NCI-H524 (cell line): ENCODE data around the gene LMTK2.

Experiments used
- DNase-seq, 2 experiments: peaks; one replicate each; lab custom pipeline; 2025; lab: John Stamatoyannopoulos, UW

The LMTK2 gene

GRCh38 chr7:98106647-98107312 lies at the start of gene LMTK2:
Gene LMTK2 (plus strand): TSS chr7:98106862. CDS start chr7:98107178, 316 bp downstream.
- DNase-seq: peak; percentile 71 to 86

DNA sequence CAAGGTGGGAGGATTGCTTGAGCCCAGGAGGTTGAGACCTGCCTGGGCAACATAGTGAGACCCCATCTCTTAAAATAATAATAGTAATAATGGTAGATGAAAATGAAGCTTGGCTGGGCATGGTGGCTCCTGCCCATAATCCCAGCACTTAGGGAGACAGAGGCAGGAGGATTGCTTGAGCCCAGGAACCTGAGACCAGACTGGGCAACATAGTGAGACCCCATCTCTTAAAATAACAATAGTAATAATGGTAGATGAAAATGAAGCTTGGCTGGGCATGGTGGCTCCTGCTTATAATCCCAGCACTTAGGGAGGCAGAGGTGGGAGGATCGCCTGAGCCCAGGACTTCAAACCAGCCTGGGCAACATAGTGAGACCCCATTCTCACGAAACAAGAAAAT lies 49.5 kb upstream of the LMTK2 start:
- DNase-seq: no peak

DNA sequence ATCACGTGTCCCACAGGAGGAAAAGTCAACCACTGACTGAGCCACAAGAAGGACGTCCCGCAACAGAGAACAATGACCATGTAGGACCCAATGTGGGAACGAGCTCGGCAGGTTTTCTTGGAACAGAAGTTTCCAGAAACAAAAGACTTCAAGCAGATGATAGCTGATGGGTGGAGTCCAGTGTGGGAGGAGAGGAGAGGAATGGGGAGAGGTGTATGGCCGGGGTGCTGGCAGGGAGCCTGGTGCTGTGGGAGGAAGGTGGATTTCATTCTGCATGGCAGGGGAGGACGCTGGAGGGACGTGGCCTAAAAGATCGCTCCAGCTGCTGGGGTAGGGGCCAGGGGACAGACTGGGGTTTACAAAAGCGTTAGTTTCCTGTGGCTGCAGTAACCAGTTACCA lies 48.5 kb upstream of the LMTK2 start:
- no peak for DNase-seq

GRCh38 chr7:98064233-98064632 lies 42.4 kb upstream of the LMTK2 start:
- DNase-seq: no peak

GRCh38 chr7:98066208-98066607 lies 40.5 kb upstream of the LMTK2 start:
- DNase-seq: no peak

DNA sequence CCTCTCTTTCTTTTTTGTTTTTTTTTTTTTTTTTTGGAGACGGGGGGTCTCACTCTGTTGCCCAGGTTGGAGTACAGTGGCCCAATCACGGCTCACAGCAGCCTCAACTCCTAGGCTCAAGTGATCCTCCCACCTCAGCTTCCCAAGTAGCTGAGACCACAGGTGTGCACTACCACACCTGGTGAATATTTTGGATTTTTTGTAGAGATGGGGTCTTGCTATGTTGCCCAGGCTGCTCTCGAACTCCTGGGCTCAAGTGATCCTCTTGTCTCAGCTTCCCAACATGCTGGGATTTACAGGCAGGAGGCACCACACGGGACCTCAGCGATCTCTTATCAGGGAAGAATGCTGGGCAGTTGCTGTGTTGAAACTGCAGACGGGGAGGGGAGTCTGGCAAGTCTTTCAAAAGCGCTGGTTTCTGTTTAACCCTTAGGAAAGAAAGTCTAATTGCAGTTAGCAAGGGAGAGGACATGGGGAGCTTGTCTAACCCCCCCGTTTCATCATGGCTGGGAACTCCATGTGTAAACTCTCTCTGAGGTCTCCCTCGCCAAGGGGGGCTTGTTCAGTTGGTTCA lies 39.6 kb upstream of the LMTK2 start:
- DNase-seq: no peak

DNA sequence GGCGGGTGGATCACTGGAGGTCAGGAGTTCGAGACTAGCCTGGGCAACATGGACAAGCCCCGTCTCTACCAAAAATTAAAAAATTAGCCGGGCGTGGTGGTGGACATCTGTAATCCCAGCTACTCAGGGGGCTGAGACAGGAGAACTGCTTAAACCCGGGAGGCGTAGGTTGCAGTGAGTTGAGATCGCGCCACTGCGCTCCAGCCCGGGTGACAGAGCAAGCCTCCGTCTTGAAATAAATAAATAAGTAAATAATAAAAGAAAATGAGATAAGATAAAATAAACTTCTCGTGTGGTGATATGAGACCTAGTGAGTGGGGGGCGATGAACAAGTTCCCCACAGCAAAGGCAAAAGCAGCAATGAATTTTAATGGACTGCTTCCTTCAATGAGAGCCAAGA lies 33.6 kb upstream of the LMTK2 start:
- no peak for DNase-seq

DNA sequence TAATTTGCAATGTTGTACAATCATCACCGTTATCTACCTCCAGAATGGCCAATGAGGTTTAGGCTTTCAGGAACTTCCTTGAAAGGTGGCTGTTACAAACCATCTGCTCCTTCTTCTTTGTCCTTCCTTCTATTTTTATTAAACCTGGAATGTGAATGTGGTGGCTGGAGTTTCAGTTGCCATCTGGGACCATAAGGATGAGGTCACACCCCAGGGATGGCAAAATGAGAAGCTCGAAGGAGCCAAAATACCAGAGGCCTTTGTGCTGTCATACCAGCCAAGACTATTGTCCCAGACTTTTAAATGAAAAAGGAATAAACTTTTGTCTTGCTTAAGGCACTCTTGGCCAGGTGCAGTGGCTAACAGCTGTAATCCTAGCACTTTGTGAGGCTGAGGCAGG lies 30.9 kb upstream of the LMTK2 start:
- no peak for DNase-seq

DNA sequence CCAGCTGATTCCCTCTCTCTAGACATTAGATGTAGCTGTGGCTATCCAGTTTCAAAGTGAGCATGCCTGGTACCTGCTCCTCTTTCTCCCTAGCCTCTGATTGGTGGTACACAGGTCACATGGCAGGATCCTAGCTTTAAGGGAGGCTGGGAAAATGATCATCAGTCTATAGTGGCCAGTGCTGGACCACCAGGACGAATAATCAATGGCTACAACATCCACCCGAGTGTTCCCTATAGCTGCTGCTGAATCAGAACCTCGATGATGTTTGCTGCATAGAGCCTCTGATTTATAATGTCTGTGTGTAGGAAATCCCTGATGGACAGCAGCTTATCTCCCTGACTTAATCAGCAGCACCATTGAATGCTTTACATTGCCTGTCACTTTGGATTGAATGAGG lies 28.9 kb upstream of the LMTK2 start:
- no peak for DNase-seq

GRCh38 chr7:98078197-98078870 lies 28.3 kb upstream of the LMTK2 start:
- no peak for DNase-seq

- DNase-seq: no peak
These were observed 26.6 kb upstream of the LMTK2 start for GRCh38 chr7:98079891-98080648.

- no peak for DNase-seq
These were observed 25.3 kb upstream of the LMTK2 start for GRCh38 chr7:98081319-98081718.

DNA sequence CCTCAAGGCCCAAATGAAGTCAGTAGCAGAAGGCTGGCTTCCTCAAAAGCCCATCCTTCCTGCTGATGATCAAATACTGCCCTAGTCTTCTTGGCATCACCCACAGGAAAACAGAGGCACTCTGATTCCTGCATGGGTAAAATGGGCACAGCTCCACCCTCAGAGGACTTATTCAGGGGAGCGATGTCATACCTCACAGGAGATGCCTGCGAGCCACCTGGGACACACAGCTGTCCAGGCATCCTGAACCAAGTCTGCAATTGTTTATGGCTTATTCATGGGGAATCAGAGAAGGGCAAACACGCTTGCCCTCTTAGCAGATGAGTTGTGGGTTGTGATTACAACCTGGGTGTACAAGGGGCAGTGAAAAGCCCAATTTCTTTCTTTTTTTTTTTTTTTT lies 22.0 kb upstream of the LMTK2 start:
- DNase-seq: no peak

GRCh38 chr7:98085674-98086073 lies 21.0 kb upstream of the LMTK2 start:
- DNase-seq: no peak

- DNase-seq: no peak
These were observed 20.4 kb upstream of the LMTK2 start for GRCh38 chr7:98086281-98086718.

DNA sequence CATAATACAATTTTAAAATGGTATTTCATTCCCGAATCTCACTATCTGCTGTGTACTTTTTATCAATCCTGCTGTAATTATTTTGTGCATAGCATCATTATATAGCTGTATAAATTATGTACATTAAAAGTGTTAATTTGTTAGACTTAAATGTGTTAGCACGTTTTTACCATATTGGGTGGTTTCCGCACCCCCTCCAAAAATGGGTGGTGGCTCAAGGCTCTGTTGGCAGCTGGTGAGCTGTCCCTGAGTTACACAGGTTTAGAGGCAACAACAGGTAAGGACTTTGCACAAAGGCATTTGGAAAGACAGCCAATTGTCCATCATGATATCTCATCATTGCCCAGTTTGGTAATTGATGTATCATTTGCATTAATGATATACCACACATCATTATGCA lies 18.6 kb upstream of the LMTK2 start:
- no peak for DNase-seq

- no peak for DNase-seq
These were observed 16.5 kb upstream of the LMTK2 start for GRCh38 chr7:98090116-98090515.

GRCh38 chr7:98091061-98091460 lies 15.6 kb upstream of the LMTK2 start:
- no peak for DNase-seq

DNA sequence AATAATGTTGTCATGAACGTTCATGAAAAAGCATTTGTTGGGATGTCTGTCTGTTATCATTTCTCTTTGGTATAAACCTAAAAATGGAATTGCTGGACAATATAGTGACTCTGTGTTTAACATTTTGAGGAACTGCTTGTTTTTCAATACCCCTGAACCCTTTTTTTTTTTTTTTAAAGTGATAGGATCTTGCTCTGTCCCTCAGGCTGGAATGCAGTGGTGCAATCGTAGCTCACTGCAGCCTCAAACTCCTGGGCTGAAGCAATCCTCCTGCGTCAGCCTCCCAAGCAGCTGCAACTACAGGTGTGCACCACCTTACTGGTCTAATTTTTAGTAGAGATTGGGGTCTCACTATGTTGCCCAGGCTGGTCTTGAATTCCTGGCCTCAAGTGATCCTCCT lies 15.1 kb upstream of the LMTK2 start:
- DNase-seq: no peak

GRCh38 chr7:98097042-98097645 lies 9.5 kb upstream of the LMTK2 start:
- DNase-seq: no peak

DNA sequence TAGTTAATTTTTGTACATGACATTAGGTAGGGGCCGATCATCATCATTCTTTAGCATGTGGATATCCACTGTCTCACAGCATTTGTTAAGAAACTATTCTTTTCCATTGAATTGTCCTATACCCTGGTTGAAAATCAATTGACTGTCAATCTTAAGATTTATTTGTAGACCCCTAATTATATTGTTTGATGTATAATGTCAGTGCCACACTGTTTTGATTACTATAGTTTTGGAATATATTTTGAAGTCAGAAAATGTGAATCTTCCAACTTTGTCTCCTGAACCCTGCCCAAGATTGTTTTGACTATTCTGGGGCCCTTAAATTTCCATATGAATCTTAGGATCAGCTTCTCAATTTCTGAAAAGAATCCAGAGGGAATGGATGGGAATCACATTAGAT lies 6.6 kb upstream of the LMTK2 start:
- no peak for DNase-seq

DNA sequence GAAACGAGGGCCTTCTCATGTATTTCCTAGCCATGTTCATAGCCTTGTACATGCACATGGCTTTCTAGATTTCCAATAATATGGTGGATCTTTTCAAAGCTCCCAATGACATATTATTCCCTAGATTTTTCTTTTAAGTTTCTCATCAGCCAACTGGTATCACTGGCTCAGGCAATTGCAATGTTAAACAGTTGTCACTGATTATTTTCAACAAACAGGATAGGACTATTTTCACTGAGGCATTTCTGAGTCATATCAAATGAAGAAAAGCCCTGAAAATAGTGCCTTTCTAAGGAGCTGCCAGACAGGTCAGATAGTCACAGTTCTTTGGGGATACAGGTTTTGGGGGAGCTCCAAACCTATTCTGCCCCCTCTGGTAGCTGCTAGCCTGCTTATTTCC lies 4.5 kb upstream of the LMTK2 start:
- DNase-seq: no peak
